HUES64 (cell line): Measurements from ENCODE around the gene IRF9.
A peak's percentile ranks its signal among the peaks of the same experiment; 100 is the strongest.

Experiments
- H3K27ac ChIP-seq: 2 replicates; pipeline ENCODE4 v1.7.0; 2013; ENCODE audit warnings: low read depth, low read length, inconsistent platforms
- H3K27me3 ChIP-seq: 2 replicates; pipeline ENCODE4 v1.6.1; 2013; ENCODE audit warnings: mild to moderate bottlenecking, low read length; ENCODE audit not compliant: insufficient read depth
- H3K36me3 ChIP-seq: 2 replicates; pipeline ENCODE4 v1.6.1; 2013; ENCODE audit warnings: mild to moderate bottlenecking, low read length; ENCODE audit not compliant: insufficient read depth
- H3K4me1 ChIP-seq: 2 replicates; pipeline ENCODE4 v1.6.1; 2013; ENCODE audit warnings: mild to moderate bottlenecking, low read length, moderate library complexity; ENCODE audit not compliant: insufficient read depth
- H3K4me3 ChIP-seq: 2 replicates; pipeline ENCODE4 v1.5.1; 2013; ENCODE audit warnings: mild to moderate bottlenecking, low read length, moderate library complexity
- H3K9ac ChIP-seq: 2 replicates; pipeline ENCODE4 v1.6.1; 2013; ENCODE audit warnings: mild to moderate bottlenecking, low read depth, low read length
- H3K9me3 ChIP-seq: 2 replicates; pipeline ENCODE4 v1.6.1; 2013; ENCODE audit warnings: low read depth, low read length; ENCODE audit not compliant: insufficient read depth
- WGBS: fragments of 150-250, 120-280 bp; methylation state at CpG from one replicate; pipeline ENCODE4 v1.1.7; 2013; ENCODE audit warnings: missing lambda C conversion rate; 5-methylcytosine and 5-hydroxymethylcytosine counted together

The IRF9 gene

DNA sequence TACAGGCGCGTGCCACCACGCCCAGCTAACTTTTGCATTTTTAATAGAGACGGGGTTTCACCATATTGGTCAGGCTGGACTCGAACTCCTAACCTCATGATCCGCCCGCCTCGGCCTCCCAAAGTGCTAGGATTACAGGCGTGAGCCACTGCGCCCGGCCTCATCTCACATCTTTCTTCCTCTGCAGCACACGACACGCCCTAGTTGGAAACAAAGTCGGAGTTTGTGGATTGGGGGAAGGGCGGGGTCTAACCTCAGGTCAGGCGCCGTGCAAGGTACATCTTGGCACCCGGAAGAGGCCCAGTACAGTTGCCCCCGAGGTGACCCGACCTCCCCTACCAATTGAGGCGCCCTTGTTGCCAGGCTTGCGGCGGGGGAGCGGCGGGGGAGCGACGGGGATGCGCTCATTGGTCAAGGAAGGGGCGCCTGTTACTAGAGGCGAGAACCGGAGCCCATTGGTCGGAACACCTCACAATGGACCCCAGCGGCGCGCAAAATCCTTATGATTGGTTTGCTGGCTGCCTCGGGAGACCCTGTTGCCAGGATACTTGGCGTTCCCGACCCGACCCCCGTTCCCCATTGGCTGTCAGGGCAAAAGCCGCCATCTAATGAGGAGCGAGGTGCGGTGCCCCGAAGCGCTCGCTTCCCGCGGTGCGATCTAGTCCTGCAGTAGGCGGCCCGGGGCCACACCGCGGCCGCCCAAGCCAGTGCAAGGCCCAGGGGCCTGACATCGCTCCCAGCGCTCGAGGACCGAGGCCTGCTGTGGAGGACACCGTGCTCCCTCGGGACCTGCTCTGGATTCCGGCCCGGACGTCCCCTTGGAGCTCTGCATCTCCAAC, 10.6 kb downstream of the IRF9 start, which contains the start of gene REC8:
REC8 (plus strand) TSS at position 659 of the 839 bp plus-strand sequence. CDS start 473 bp downstream, outside the sequence.
- no peaks in the 10 kb centered on the region for H3K9me3 ChIP-seq
- no peak within 1 kb of the TSS; the same call in 1 of the 2 replicates for H3K27ac ChIP-seq
- H3K27me3 ChIP-seq: no peaks in the 10 kb centered on the region
- no peaks in the 10 kb centered on the region for H3K4me1 ChIP-seq
- H3K9ac ChIP-seq: no peak within 1 kb of the TSS; the same call in 1 of the 2 replicates
- 12% methylated on average over 63 of the region's 63 CpGs for WGBS
- peaks cover 13% of the 10 kb centered on the region for H3K36me3 ChIP-seq
- H3K4me3 ChIP-seq: peak within 1 kb of the TSS; percentile 70

- H3K4me3 ChIP-seq: peak overlapping the region; percentile 70
- 81% methylated on average over 30 of the region's 30 CpGs for WGBS
- H3K27me3 ChIP-seq: no peaks in the 10 kb centered on the region
- H3K36me3 ChIP-seq: peaks cover 18% of the 10 kb centered on the region
- H3K4me1 ChIP-seq: no peaks in the 10 kb centered on the region
- no peaks in the 10 kb centered on the region for H3K9me3 ChIP-seq
- no peak overlapping the region; the same call in 1 of the 2 replicates for H3K9ac ChIP-seq
- no peak overlapping the region for H3K27ac ChIP-seq
Measured at GRCh38 chr14:24172261-24172860, 11.3 kb downstream of the IRF9 start.

GRCh38 chr14:24172871-24173281, 11.8 kb downstream of the IRF9 start:
- WGBS: 94% methylated on average over 20 of the region's 20 CpGs
- Histone ChIP-seq H3K9me3 (no peaks in the 10 kb centered on the region), H3K9ac (no peak overlapping the region), H3K4me1 (no peaks in the 10 kb centered on the region), H3K4me3 (peak overlapping the region; percentile 70), H3K27me3 (no peaks in the 10 kb centered on the region), H3K36me3 (peaks cover 23% of the 10 kb centered on the region), H3K27ac (no peak overlapping the region)

- 95% methylated on average over 5 of the region's 5 CpGs for WGBS
- Histone ChIP-seq H3K36me3 (peaks cover 59% of the 10 kb centered on the region), H3K4me1 (no peaks in the 10 kb centered on the region)
Measured at GRCh38 chr14:24176599-24176998, 15.5 kb downstream of the IRF9 start.

DNA sequence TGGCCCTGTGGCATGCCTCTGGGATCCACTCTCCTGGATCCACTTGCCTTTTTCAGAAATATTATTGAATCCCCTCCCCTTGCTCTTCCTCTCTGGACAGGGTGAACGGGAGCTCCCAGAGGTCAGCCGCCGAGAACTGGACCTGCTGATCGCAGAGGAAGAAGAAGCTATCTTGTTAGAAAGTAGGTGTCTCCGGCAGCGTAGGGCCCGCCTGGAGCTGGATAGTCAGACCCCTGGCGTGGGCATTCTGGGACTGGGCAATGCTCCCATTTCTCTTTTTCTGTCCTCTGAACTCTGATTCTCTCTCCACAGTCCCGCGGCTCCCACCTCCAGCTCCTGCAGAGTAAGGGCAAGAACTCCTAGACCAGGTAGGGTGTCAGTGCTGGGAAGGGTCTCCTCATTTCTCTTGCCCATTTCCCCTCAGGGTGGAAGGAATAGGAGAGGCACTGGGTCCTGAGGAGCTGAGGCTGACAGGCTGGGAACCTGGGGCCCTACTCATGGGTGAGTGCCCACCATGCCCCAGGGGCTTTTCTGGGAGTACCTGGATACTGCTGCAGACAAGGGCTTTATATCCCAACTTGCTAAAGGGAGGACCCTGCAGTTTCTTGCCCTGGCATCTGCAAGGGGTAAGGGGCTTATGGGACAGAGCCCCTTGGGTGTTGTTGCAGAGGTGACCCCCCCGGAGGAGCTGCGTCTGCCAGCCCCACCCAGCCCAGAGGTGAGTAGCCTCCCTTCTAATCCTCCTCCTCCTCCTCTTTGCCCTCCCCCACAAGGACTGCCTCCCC, 16.2 kb downstream of the IRF9 start:
- Histone ChIP-seq H3K36me3 (peaks cover 66% of the 10 kb centered on the region), H3K27ac (no peak overlapping the region), H3K27me3 (no peaks in the 10 kb centered on the region), H3K9me3 (no peaks in the 10 kb centered on the region), H3K9ac (no peak overlapping the region), H3K4me1 (no peaks in the 10 kb centered on the region), H3K4me3 (no peak overlapping the region)
- 97% methylated on average over 11 of the region's 12 CpGs for WGBS

More at GRCh38 chr14:24176599-24176998, 15.5 kb downstream of the IRF9 start:
- H3K27me3 ChIP-seq: no peaks in the 10 kb centered on the region
- H3K27ac ChIP-seq: no peak overlapping the region
- no peak overlapping the region for H3K9ac ChIP-seq
- H3K4me3 ChIP-seq: no peak overlapping the region
- no peaks in the 10 kb centered on the region for H3K9me3 ChIP-seq

DNA sequence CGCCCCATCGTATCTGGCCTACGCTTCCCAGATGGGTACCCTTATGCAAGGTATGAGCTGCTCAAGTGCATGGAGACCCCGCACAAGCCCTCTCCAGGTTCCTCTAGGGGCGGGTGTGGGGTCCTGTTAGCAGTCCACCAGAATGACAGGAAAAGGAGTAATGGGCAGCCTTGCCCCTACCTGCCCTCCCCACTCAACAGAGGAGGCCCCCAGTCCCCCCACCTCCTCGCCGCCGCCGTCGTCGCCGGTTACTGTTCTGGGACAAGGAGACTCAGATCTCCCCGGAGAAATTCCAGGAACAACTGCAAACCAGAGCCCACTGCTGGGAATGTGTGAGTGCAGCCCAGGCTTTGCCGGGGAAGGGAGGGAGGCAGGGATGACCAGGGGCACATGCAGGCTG, 16.8 kb downstream of the IRF9 start:
- no peaks in the 10 kb centered on the region for H3K27me3 ChIP-seq
- H3K9ac ChIP-seq: no peak overlapping the region
- H3K27ac ChIP-seq: no peak overlapping the region
- H3K9me3 ChIP-seq: no peaks in the 10 kb centered on the region
- H3K4me3 ChIP-seq: no peak overlapping the region
- peaks cover 72% of the 10 kb centered on the region for H3K36me3 ChIP-seq
- H3K4me1 ChIP-seq: no peaks in the 10 kb centered on the region
- WGBS: 91% methylated on average over 14 of the region's 14 CpGs

GRCh38 chr14:24178399-24179178, 17.5 kb downstream of the IRF9 start:
- no peak overlapping the region for H3K27ac ChIP-seq
- H3K27me3 ChIP-seq: no peaks in the 10 kb centered on the region
- no peaks in the 10 kb centered on the region for H3K4me1 ChIP-seq
- no peak overlapping the region for H3K4me3 ChIP-seq
- no peak overlapping the region; the same call in 1 of the 2 replicates for H3K9ac ChIP-seq
- H3K9me3 ChIP-seq: no peaks in the 10 kb centered on the region
- 90% methylated on average over 12 of the region's 12 CpGs for WGBS
- peaks cover 79% of the 10 kb centered on the region for H3K36me3 ChIP-seq

- H3K36me3 ChIP-seq: peaks cover 86% of the 10 kb centered on the region
- no peaks in the 10 kb centered on the region for H3K9me3 ChIP-seq
- no peak overlapping the region for H3K27ac ChIP-seq
- H3K9ac ChIP-seq: no peak overlapping the region
- no peak overlapping the region for H3K4me3 ChIP-seq
- no peaks in the 10 kb centered on the region for H3K27me3 ChIP-seq
- no peaks in the 10 kb centered on the region for H3K4me1 ChIP-seq
- 94% methylated on average over 14 of the region's 14 CpGs for WGBS
Measured at GRCh38 chr14:24179294-24179960, 18.4 kb downstream of the IRF9 start.

DNA sequence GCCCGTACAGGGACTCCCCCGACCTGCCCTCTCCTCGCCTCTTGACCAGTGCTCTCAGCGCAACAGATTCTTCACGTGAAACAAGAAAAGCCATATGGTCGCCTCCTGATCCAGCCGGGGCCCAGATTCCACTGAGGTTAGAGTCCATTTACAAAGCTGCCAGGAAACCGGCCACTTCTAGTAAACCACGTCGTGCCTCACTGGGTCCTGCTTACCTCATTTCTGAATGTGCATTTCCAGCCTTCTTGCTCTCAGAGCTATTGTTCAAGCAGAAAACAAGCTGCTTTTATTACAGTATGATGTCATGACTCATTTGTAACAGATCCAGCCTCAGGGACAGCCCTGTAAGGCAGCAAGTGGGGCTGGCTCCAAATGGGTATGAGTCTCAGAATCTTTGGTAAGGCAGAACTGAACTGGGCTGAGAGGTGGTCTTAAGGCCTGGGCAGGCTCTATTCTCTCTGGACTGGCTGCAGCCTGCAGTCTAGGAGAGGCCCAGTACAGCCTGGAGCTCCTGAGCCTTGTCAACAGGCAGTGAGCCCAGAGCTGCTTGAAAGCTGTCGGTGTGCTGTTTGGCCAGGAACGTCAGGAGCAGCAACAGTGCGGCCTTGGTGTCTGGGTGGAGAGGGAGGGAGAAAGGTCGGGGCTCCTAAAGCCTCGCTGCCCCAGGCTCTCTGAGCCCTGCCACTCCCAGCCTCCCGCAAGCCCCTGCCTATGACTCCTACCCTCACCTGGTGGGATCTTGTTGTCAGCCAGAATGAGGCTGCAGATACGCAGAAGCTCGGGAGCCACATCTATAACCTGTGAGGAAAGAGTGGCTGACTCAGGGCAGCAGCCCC, 19.1 kb downstream of the IRF9 start:
- Histone ChIP-seq H3K4me1 (no peaks in the 10 kb centered on the region), H3K27me3 (no peaks in the 10 kb centered on the region), H3K27ac (no peak overlapping the region), H3K9me3 (no peaks in the 10 kb centered on the region), H3K4me3 (no peak overlapping the region), H3K36me3 (peaks cover 89% of the 10 kb centered on the region), H3K9ac (no peak overlapping the region)
- WGBS: 93% methylated on average over 18 of the region's 18 CpGs
